ENCODE measurements around the gene LRRC14B. TPM values are rescaled to one million over a fixed set of nuclear protein-coding genes. Genes with fewer than 3 reads are reported as not detected.

LRRC14B gene
- polyA plus RNA-seq (2011; rRNA removed) (not detected in 2 replicates), polyA minus RNA-seq (2011; rRNA and poly(A)+ RNA removed) (not detected in 2 replicates)

- Histone ChIP-seq H3K9me3 (ENCODE audit: control insufficient read depth, insufficient read depth, low read length) (peaks cover 6% of the 10 kb centered on the region; the same call in 1 of the 2 replicates), H3K4me3 (ENCODE audit: low read depth, low read length) (no peak within 1 kb of the TSS), H3K27me3 (ENCODE audit: control insufficient read depth, insufficient read depth, low read length) (peaks cover 17% of the 10 kb centered on the region), H3K27ac (ENCODE audit: low read depth, low read length) (no peak within 1 kb of the TSS)
- ChIA-PET CTCF (interaction anchor here (0.6 to 0.7 kb wide), 2 partner anchors 126 to 254 kb away, joined by 3 to 4 read pairs; no protein-coding TSS in a partner anchor), POLR2A (interaction anchor here (0.6 kb wide), 1 partner anchor 57 kb away, joined by 3 read pairs; no protein-coding TSS in a partner anchor)
- DNase-seq (ENCODE audit: low read depth, low spot score) = no peak
- TF ChIP-seq CTCF (IDR thresholded peaks at IDR 0.05; ENCODE audit: low read depth, low read length) = no peak
Observed at GRCh38 chr5:191036-191948, at the start of gene LRRC14B. TSS of gene LRRC14B (plus strand) at chr5:191495. CDS start at chr5:191539, 44 bp downstream.

GRCh38 chr5:141761-142160 is 49.5 kb upstream of the LRRC14B start:
- Histone ChIP-seq H3K27me3 (ENCODE audit: control insufficient read depth, insufficient read depth, low read length) (peaks cover 18% of the 10 kb centered on the region), H3K4me3 (ENCODE audit: low read depth, low read length) (no peak overlapping the region), H3K27ac (ENCODE audit: low read depth, low read length) (no peak overlapping the region), H3K9me3 (ENCODE audit: control insufficient read depth, insufficient read depth, low read length) (peaks cover 11% of the 10 kb centered on the region)
- ChIA-PET POLR2A (no interaction called here), CTCF (no interaction called here)
- TF ChIP-seq CTCF (IDR thresholded peaks at IDR 0.05; ENCODE audit: low read depth, low read length) = no peak
- DNase-seq (ENCODE audit: low read depth, low spot score) = no peak

GRCh38 chr5:142246-142810 is 49.0 kb upstream of the LRRC14B start:
- POLR2A ChIA-PET = no interaction called here
- Histone ChIP-seq H3K27ac (ENCODE audit: low read depth, low read length) (no peak overlapping the region), H3K9me3 (ENCODE audit: control insufficient read depth, insufficient read depth, low read length) (peaks cover 17% of the 10 kb centered on the region), H3K4me3 (ENCODE audit: low read depth, low read length) (no peak overlapping the region), H3K27me3 (ENCODE audit: control insufficient read depth, insufficient read depth, low read length) (peaks cover 18% of the 10 kb centered on the region)
- CTCF ChIA-PET = no interaction called here
- TF ChIP-seq CTCF (IDR thresholded peaks at IDR 0.05; ENCODE audit: low read depth, low read length) = no peak
- no peak for DNase-seq (ENCODE audit: low read depth, low spot score)

GRCh38 chr5:143041-143440 is 48.3 kb upstream of the LRRC14B start:
- ChIA-PET POLR2A (no interaction called here), CTCF (no interaction called here)
- DNase-seq (ENCODE audit: low read depth, low spot score) = no peak
- peaks cover 18% of the 10 kb centered on the region for H3K9me3 ChIP-seq (ENCODE audit: control insufficient read depth, insufficient read depth, low read length)
- no peak overlapping the region for H3K27ac ChIP-seq (ENCODE audit: low read depth, low read length)
- no peak for TF ChIP-seq CTCF (IDR thresholded peaks at IDR 0.05; ENCODE audit: low read depth, low read length)
- H3K27me3 ChIP-seq (ENCODE audit: control insufficient read depth, insufficient read depth, low read length) = peaks cover 15% of the 10 kb centered on the region
- no peak overlapping the region for H3K4me3 ChIP-seq (ENCODE audit: low read depth, low read length)

- ChIA-PET POLR2A (no interaction called here), CTCF (interaction anchor here (0.6 kb wide), 1 partner anchor 17 kb away, joined by 3 read pairs; no protein-coding TSS in a partner anchor)
Observed at GRCh38 chr5:144941-145340, 46.4 kb upstream of the LRRC14B start.

More at GRCh38 chr5:144941-145340, 46.4 kb upstream of the LRRC14B start:
- no peak for DNase-seq (ENCODE audit: low read depth, low spot score)
- Histone ChIP-seq H3K27ac (ENCODE audit: low read depth, low read length) (no peak overlapping the region), H3K9me3 (ENCODE audit: control insufficient read depth, insufficient read depth, low read length) (peaks cover 18% of the 10 kb centered on the region), H3K4me3 (ENCODE audit: low read depth, low read length) (no peak overlapping the region), H3K27me3 (ENCODE audit: control insufficient read depth, insufficient read depth, low read length) (peaks cover 11% of the 10 kb centered on the region)
- TF ChIP-seq CTCF (IDR thresholded peaks at IDR 0.05; ENCODE audit: low read depth, low read length) = no peak

Measured in AG04450 (cell line).